Parathyroid adenoma (tissue), 2 donors: Measurements from ENCODE around the gene GIGYF2.
"Not testable (repeated sequence)": the region's sequence is repeated elsewhere in the genome, so short reads cannot be mapped to it uniquely, and the experiment has no call there.

ENCODE experiments used
- H2AFZ ChIP-seq: fragments of 300-600 bp; sonication (generic); one replicate; pipeline ENCODE4 v1.7.0; 2017; ENCODE audit warnings: antibody characterized with exemption, mild to moderate bottlenecking
- H3K27ac ChIP-seq: fragments of 300-600 bp; sonication (generic); one replicate; pipeline ENCODE4 v1.7.0; 2017
- H3K27me3 ChIP-seq: fragments of 300-600 bp; sonication (generic); one replicate; pipeline ENCODE4 v1.7.0; 2017; ENCODE audit warnings: low read length; ENCODE audit not compliant: control insufficient read depth, insufficient read depth
- H3K36me3 ChIP-seq: fragments of 300-600 bp; sonication (generic); one replicate; pipeline ENCODE4 v1.7.0; 2017; ENCODE audit warnings: low read length; ENCODE audit not compliant: control insufficient read depth, insufficient read depth
- H3K4me1 ChIP-seq: fragments of 300-600 bp; sonication (generic); one replicate; pipeline ENCODE4 v1.7.0; 2017; ENCODE audit warnings: control low read depth
- H3K4me2 ChIP-seq: fragments of 300-600 bp; sonication (generic); one replicate; pipeline ENCODE4 v1.7.0; 2017; ENCODE audit warnings: low read length
- H3K4me3 ChIP-seq: fragments of 300-600 bp; sonication (generic); one replicate; pipeline ENCODE4 v1.7.0; 2017; ENCODE audit warnings: low read depth, low read length
- H3K79me2 ChIP-seq: fragments of 300-600 bp; sonication (generic); one replicate; pipeline ENCODE4 v1.7.0; 2017; ENCODE audit warnings: control low read depth
- H3K9ac ChIP-seq: fragments of 300-600 bp; sonication (generic); one replicate; pipeline ENCODE4 v1.7.0; 2017; ENCODE audit warnings: mild to moderate bottlenecking
- H3K9me3 ChIP-seq: fragments of 300-600 bp; sonication (generic); one replicate; pipeline ENCODE4 v1.7.0; 2017; ENCODE audit warnings: low read length; ENCODE audit not compliant: control insufficient read depth
- TF ChIP-seq, protein P1 (sequence below): fragments of 300-600 bp; sonication (generic); IDR thresholded peaks from one replicate; pipeline ENCODE4 v1.7.0; 2017; ENCODE audit warnings: antibody characterized with exemption, mild to moderate bottlenecking
- donor health status: primary hyperparathyroidism.

The GIGYF2 gene

DNA sequence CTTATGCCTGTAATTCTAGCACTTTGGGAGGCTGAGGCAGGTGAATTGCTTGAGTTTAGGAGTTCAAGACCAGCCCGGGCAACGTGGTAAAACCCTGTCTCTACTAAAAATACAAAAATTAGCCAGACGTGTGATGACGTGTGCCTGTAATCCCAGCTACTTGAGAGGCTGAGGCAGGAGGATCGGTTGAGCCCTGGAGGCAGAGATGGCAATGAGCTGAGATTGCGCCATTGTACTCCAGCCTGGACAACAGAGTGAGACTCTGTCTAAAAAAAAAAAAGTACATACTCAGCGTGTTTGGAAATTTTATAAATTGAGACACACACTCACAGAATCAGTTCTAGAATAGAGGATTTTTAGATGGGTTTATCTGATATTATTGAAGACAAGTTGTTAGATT is 17.1 kb upstream of the GIGYF2 start:
- Histone ChIP-seq H3K27me3 (no peaks in the 10 kb centered on the region), H2AFZ (no peak overlapping the region), H3K4me1 (no peaks in the 10 kb centered on the region), H3K79me2 (no peaks in the 10 kb centered on the region), H3K9me3 (no peaks in the 10 kb centered on the region), H3K4me2 (no peak overlapping the region), H3K4me3 (no peak overlapping the region), H3K27ac (no peak overlapping the region), H3K9ac (no peak overlapping the region), H3K36me3 (no peaks in the 10 kb centered on the region)
- TF ChIP-seq, protein P1, sequence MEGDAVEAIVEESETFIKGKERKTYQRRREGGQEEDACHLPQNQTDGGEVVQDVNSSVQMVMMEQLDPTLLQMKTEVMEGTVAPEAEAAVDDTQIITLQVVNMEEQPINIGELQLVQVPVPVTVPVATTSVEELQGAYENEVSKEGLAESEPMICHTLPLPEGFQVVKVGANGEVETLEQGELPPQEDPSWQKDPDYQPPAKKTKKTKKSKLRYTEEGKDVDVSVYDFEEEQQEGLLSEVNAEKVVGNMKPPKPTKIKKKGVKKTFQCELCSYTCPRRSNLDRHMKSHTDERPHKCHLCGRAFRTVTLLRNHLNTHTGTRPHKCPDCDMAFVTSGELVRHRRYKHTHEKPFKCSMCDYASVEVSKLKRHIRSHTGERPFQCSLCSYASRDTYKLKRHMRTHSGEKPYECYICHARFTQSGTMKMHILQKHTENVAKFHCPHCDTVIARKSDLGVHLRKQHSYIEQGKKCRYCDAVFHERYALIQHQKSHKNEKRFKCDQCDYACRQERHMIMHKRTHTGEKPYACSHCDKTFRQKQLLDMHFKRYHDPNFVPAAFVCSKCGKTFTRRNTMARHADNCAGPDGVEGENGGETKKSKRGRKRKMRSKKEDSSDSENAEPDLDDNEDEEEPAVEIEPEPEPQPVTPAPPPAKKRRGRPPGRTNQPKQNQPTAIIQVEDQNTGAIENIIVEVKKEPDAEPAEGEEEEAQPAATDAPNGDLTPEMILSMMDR: no peak

DNA sequence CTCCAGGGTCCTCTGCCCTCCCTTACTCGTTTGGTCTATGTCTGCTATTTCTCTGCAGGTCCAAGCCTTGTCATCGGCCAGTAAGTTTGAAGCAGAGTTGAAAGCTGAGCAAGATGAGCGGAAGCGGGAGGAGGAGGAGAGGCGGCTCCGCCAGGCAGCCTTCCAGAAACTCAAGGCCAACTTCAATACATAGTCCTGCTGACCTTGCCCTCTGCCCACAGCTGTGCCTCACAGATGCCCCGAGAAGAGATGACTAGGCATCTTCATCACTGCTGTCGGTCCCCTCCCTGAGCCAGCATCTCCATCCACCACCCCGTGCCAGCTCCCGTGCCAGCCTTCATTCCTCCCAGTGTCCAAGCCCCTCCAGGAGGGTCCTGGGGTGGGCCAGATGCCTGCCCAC is 15.6 kb upstream of the GIGYF2 start:
- TF ChIP-seq, protein P1: no peak
- no peak overlapping the region for H3K4me3 ChIP-seq
- H3K9ac ChIP-seq: no peak overlapping the region
- H3K27ac ChIP-seq: no peak overlapping the region
- no peaks in the 10 kb centered on the region for H3K4me1 ChIP-seq
- H2AFZ ChIP-seq: no peak overlapping the region
- no peak overlapping the region for H3K4me2 ChIP-seq
- no peaks in the 10 kb centered on the region for H3K79me2 ChIP-seq
- H3K9me3 ChIP-seq: no peaks in the 10 kb centered on the region
- no peaks in the 10 kb centered on the region for H3K36me3 ChIP-seq
- no peaks in the 10 kb centered on the region for H3K27me3 ChIP-seq

DNA sequence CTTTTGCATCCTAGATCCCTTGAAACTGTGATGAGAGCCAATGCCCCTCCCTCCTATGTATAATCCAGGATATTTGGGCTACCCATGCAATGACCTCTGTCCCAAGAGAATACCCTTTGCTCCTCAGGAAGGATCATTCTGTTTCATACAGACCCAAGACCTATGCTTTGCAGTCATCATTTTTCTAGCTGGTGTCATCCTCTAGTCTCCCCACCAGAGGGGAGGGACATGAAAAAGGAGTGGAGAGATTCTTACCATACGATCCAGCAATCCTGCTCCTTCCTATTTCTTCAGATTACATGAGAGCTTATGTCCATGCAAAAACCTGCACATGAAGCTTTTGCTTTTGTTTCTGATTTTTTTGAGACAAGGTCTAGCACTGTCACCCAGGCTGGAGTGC is 13.8 kb upstream of the GIGYF2 start:
- Histone ChIP-seq H3K36me3 (no peaks in the 10 kb centered on the region), H2AFZ (no peak overlapping the region), H3K27ac (no peak overlapping the region), H3K4me1 (no peaks in the 10 kb centered on the region), H3K4me3 (no peak overlapping the region), H3K4me2 (no peak overlapping the region), H3K9ac (no peak overlapping the region), H3K79me2 (no peaks in the 10 kb centered on the region), H3K27me3 (no peaks in the 10 kb centered on the region), H3K9me3 (no peaks in the 10 kb centered on the region)
- TF ChIP-seq, protein P1: no peak

DNA sequence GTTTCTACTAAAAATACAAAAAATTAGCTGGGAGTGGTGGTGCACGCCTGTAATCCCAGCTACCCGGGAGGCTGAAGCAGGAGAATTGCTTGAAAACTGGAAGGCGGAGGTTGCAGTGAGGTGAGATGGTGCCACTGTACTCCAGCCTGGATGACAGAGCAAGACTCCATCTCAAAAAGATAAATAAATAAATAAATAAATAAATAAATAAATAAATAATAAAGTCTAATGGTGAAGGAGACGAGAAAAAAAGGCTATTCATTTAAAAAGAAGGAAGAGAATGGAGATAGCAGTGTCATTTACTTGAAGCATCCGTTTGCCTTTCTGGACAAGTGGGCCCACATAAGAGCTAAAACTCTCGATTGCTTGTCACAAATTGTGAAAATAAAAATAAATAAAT is 11.7 kb upstream of the GIGYF2 start:
- not testable (repeated sequence) for H2AFZ ChIP-seq, H3K27me3 ChIP-seq, H3K4me1 ChIP-seq, H3K4me3 ChIP-seq, H3K9ac ChIP-seq, H3K27ac ChIP-seq, H3K4me2 ChIP-seq, H3K36me3 ChIP-seq, H3K79me2 ChIP-seq, H3K9me3 ChIP-seq

DNA sequence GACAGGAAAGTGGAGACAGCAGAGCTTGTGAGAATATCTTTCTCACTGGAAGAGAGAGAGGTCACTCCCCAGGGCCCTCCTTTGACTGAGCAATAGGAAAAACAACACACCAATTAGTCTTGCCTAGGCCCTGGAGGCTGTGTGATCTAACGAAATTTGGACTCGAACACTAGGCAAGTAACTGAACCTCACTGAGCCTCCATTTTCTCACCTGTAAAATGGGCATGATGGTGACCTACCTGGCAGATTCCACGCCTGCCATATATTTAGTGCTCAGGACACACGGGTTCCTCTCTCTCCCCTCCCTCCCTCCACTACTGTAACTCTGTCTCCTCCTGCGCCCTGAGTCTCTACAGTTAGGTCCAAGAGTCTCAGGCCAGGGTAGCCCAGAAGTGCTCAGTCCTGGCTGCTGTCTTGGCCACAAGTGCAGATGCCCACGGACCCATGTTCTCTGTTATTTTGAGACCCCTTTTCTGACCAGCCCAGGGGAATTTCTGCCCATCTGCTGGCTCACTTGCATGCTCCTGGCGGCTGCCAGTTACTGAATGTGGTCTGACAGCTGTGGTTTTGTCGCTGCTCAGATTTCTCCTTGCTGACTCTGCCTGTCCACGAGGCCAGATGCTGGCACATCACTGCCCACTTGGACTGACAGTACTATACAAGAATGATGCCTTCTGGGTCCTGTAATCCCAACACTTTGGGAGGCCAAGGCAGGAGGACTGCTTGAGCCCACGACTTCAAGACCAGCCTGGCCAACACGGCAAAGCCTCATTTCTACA is 9.6 kb upstream of the GIGYF2 start:
- Histone ChIP-seq H3K27me3 (no peaks in the 10 kb centered on the region), H3K79me2 (no peaks in the 10 kb centered on the region), H3K36me3 (no peaks in the 10 kb centered on the region), H3K4me1 (peaks cover 5% of the 10 kb centered on the region), H3K4me2 (no peak overlapping the region), H3K9ac (no peak overlapping the region), H2AFZ (no peak overlapping the region), H3K4me3 (no peak overlapping the region), H3K27ac (no peak overlapping the region), H3K9me3 (no peaks in the 10 kb centered on the region)
- TF ChIP-seq, protein P1: no peak
